Keratinocyte (primary cell): ENCODE data around the gene ZBTB18.

ENCODE experiments used
- EZH2 ChIP-seq: IDR thresholded peaks from one replicate; pipeline ENCODE4 v1.6.1; 2012; ENCODE audit warnings: inconsistent platforms, mild to moderate bottlenecking, low read length, moderate library complexity
- TF ChIP-seq, protein P1 (sequence below), 3 experiments: IDR thresholded peaks in 1 of 3; conservative IDR thresholded peaks in 1 of 3; optimal IDR thresholded peaks in 1 of 3; 2 replicates in 2 of 3; 3 replicates in 1 of 3; pipeline versions ENCODE3 to v1.5.1; 2011; ENCODE audit warnings: low read length in 3 of 3, mild to moderate bottlenecking in 3 of 3, moderate library complexity in 2 of 3, control low read depth in 1 of 3, inconsistent platforms in 1 of 3; ENCODE audit not compliant: insufficient read depth in 2 of 3; ENCODE audit errors: extremely low read depth in 1 of 3

- no peak for TF ChIP-seq EZH2
- TF ChIP-seq, protein P1, sequence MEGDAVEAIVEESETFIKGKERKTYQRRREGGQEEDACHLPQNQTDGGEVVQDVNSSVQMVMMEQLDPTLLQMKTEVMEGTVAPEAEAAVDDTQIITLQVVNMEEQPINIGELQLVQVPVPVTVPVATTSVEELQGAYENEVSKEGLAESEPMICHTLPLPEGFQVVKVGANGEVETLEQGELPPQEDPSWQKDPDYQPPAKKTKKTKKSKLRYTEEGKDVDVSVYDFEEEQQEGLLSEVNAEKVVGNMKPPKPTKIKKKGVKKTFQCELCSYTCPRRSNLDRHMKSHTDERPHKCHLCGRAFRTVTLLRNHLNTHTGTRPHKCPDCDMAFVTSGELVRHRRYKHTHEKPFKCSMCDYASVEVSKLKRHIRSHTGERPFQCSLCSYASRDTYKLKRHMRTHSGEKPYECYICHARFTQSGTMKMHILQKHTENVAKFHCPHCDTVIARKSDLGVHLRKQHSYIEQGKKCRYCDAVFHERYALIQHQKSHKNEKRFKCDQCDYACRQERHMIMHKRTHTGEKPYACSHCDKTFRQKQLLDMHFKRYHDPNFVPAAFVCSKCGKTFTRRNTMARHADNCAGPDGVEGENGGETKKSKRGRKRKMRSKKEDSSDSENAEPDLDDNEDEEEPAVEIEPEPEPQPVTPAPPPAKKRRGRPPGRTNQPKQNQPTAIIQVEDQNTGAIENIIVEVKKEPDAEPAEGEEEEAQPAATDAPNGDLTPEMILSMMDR (optimal IDR thresholded peaks at IDR 0.05 in 1 of 3, IDR thresholded peaks at IDR 0.05 in 1 of 3, conservative IDR thresholded peaks at IDR 0.05 in 1 of 3; ENCODE audit: extremely low read depth in 1 of 3, insufficient read depth in 2 of 3, low read length in 3 of 3), result no peak
Measured at GRCh38 chr1:244057474-244058385, 6.6 kb downstream of the ZBTB18 start.
